Neural cell (in vitro differentiated cells): ENCODE measurements around the gene GDE1. TPM values are rescaled to one million over a fixed set of nuclear protein-coding genes. Genes with fewer than 3 reads are reported as not detected.

ENCODE experiments used
- H2AFZ ChIP-seq: fragments of 200-600, 300-800 bp; sonication (generic), shearing (Covaris generic); 2 replicates; pipeline ENCODE4 v1.6.0; 2014; ENCODE audit warnings: low read depth, mild to moderate bottlenecking, antibody characterized with exemption, low read length, moderate library complexity
- H3F3A ChIP-seq: fragments of 200-600 bp; shearing (Covaris generic); 2 replicates; pipeline ENCODE4 v1.6.1; 2016; ENCODE audit warnings: mild to moderate bottlenecking, moderate library complexity, mixed read lengths, antibody characterized with exemption, low read length; ENCODE audit not compliant: insufficient read depth, poor library complexity, severe bottlenecking
- H3K27ac ChIP-seq: fragments of 200-600, 300-800 bp; sonication (generic), shearing (Covaris generic); 2 replicates; pipeline ENCODE4 v1.5.1; 2014; ENCODE audit warnings: mild to moderate bottlenecking, low read length, moderate library complexity
- H3K27me3 ChIP-seq: fragments of 300-800, 200-600 bp; sonication (generic), shearing (Covaris generic); 2 replicates; pipeline ENCODE4 v1.6.0; 2014; ENCODE audit warnings: mild to moderate bottlenecking, low read depth, low read length, moderate library complexity; ENCODE audit not compliant: insufficient read depth
- H3K36me3 ChIP-seq: fragments of 300-800, 200-600 bp; sonication (generic), shearing (Covaris generic); 2 replicates; pipeline ENCODE4 v1.5.1; 2014; ENCODE audit warnings: mild to moderate bottlenecking, antibody characterized with exemption, low read length, moderate library complexity; ENCODE audit not compliant: insufficient read depth
- H3K4me2 ChIP-seq: fragments of 300-800, 200-600 bp; sonication (generic), shearing (Covaris generic); 2 replicates; pipeline ENCODE4 v1.6.0; 2014; ENCODE audit warnings: mild to moderate bottlenecking, low read length
- H3K4me3 ChIP-seq: fragments of 300-800, 200-600 bp; sonication (generic), shearing (Covaris generic); 2 replicates; pipeline ENCODE4 v1.5.1; 2014; ENCODE audit warnings: mild to moderate bottlenecking, low read length, moderate library complexity
- H3K79me2 ChIP-seq: fragments of 200-600 bp; shearing (Covaris generic); replicated peaks from 2 replicates; pipeline ENCODE4 v1.6.0; 2014; ENCODE audit warnings: mild to moderate bottlenecking, low read length, moderate library complexity; ENCODE audit not compliant: insufficient read depth
- H3K9ac ChIP-seq: fragments of 300-800, 200-600 bp; sonication (generic), shearing (Covaris generic); 2 replicates; pipeline ENCODE4 v1.6.1; 2016; ENCODE audit warnings: mild to moderate bottlenecking, low read length, mixed read lengths
- H3K9me2 ChIP-seq: fragments of 200-600 bp; shearing (Covaris generic); 2 replicates; pipeline ENCODE4 v1.6.1; 2016; ENCODE audit warnings: mild to moderate bottlenecking, low read length, mixed read lengths; ENCODE audit not compliant: insufficient read depth
- H3K9me3 ChIP-seq: fragments of 200-600, 300-800 bp; sonication (generic), shearing (Covaris generic); 2 replicates; pipeline ENCODE4 v1.6.1; 2016; ENCODE audit warnings: mild to moderate bottlenecking, mixed run types, low read length, moderate library complexity, mixed read lengths
- H4K20me1 ChIP-seq: fragments of 200-600 bp; shearing (Covaris generic); 2 replicates; pipeline ENCODE4 v1.6.1; 2016; ENCODE audit warnings: mild to moderate bottlenecking, mixed run types; ENCODE audit not compliant: insufficient read depth
- CTCF ChIP-seq: fragments of 450-650 bp; IDR thresholded peaks from 2 replicates; pipeline ENCODE4 v1.5.1; 2014; ENCODE audit warnings: antibody characterized with exemption, mild to moderate bottlenecking, moderate library complexity; ENCODE audit not compliant: poor library complexity, severe bottlenecking
- EP300 ChIP-seq: fragments of 450-650 bp; conservative IDR thresholded peaks from 2 replicates; pipeline ENCODE4 v1.6.1; 2014; ENCODE audit warnings: antibody characterized with exemption, mild to moderate bottlenecking, moderate library complexity; ENCODE audit not compliant: poor library complexity, severe bottlenecking
- EZH2 ChIP-seq: fragments of 200-600, 300-800 bp; shearing (Covaris generic), sonication (generic); IDR thresholded peaks from 2 replicates; pipeline ENCODE4 v1.6.1; 2014; ENCODE audit warnings: antibody characterized with exemption, low read length, borderline replicate concordance, mild to moderate bottlenecking; ENCODE audit not compliant: insufficient read depth, poor library complexity, severe bottlenecking
- MXI1 ChIP-seq: fragments of 450-650 bp; conservative IDR thresholded peaks from 2 replicates; pipeline ENCODE4 v1.6.1; 2014; ENCODE audit warnings: antibody characterized with exemption, mild to moderate bottlenecking; ENCODE audit not compliant: poor library complexity, severe bottlenecking
- POLR2AphosphoS5 ChIP-seq: IDR thresholded peaks from 2 replicates; pipeline ENCODE4 v1.6.1; 2012
- RAD21 ChIP-seq: fragments of 450-650 bp; conservative IDR thresholded peaks from 2 replicates; pipeline ENCODE4 v1.6.1; 2014; ENCODE audit warnings: antibody characterized with exemption, mild to moderate bottlenecking, moderate library complexity
- REST ChIP-seq: IDR thresholded peaks from 2 replicates; pipeline ENCODE4 v1.6.1; 2012; ENCODE audit warnings: borderline replicate concordance
- SMC3 ChIP-seq: fragments of 450-650 bp; conservative IDR thresholded peaks from 2 replicates; pipeline ENCODE4 v1.6.1; 2014; ENCODE audit warnings: antibody characterized with exemption, mild to moderate bottlenecking, moderate library complexity; ENCODE audit not compliant: poor library complexity
- TAF1 ChIP-seq: IDR thresholded peaks from 2 replicates; pipeline ENCODE4 v1.6.1; 2012; ENCODE audit warnings: low read depth
- polyA plus RNA-seq: library from polyadenylated mRNA; depleted of rRNA; stranded (reverse); fragments of >200 nt; gene quantifications from 2 replicates; pipeline ENCODE4 v1.2.3, GENCODE V29; 2014

GDE1 gene
- polyA plus RNA-seq, 1 donor from 2014 or later = 74.7 TPM

DNA sequence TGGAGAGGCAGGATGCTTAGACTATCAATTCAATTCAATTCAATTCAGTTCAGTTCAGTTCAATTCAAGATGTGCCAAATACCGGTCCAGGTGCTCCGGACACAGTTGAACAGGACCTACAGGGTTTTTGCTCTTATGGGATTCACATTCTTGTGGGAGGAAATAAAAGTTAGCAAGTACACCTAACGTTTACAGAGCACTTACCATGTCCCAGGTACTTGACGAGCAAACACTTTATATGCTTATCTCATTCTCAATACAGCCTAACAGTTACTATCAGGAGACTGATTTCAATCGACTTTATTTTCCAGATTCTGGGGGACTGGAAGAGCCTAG lies 467 bp upstream of the GDE1 start:
- Histone ChIP-seq H3F3A (peaks cover 6% of the 10 kb centered on the region), H3K9ac (peak overlapping the region; percentile 90), H3K9me2 (no peaks in the 10 kb centered on the region), H3K27me3 (no peaks in the 10 kb centered on the region), H3K9me3 (no peaks in the 10 kb centered on the region), H3K27ac (peak overlapping the region; percentile 92), H3K36me3 (no peaks in the 10 kb centered on the region), H3K4me2 (peak overlapping the region; percentile 50), H4K20me1 (no peaks in the 10 kb centered on the region), H2AFZ (peak overlapping the region; percentile 66), H3K4me3 (peak overlapping the region; percentile 82), H3K79me2 (peaks cover 56% of the 10 kb centered on the region)
- TF ChIP-seq EP300 (no peak), EZH2 (no peak), POLR2AphosphoS5 (no peak), CTCF (no peak)

- Histone ChIP-seq H3K9me2 (no peaks in the 10 kb centered on the region), H3F3A (peaks cover 6% of the 10 kb centered on the region), H3K79me2 (peaks cover 43% of the 10 kb centered on the region), H3K9ac (peak overlapping the region; percentile 90), H3K36me3 (no peaks in the 10 kb centered on the region), H3K27me3 (no peaks in the 10 kb centered on the region), H3K9me3 (no peaks in the 10 kb centered on the region), H2AFZ (no peak overlapping the region), H3K4me2 (peak overlapping the region; percentile 64), H4K20me1 (no peaks in the 10 kb centered on the region), H3K4me3 (peak overlapping the region; percentile 82), H3K27ac (peak overlapping the region; percentile 92)
- no peak for TF ChIP-seq POLR2AphosphoS5
- no peak for TF ChIP-seq RAD21
- TF ChIP-seq CTCF = no peak
- no peak for TF ChIP-seq EP300
- no peak for TF ChIP-seq EZH2
- TF ChIP-seq MXI1 = no peak
- TF ChIP-seq TAF1 = no peak
- TF ChIP-seq REST = no peak
- TF ChIP-seq SMC3 = no peak
Measured at GRCh38 chr16:19520861-19521331, 1.0 kb downstream of the GDE1 start.
